Glomerular endothelial cell (primary cell): ENCODE results near the gene DDO. TPM values are rescaled to one million over a fixed set of nuclear protein-coding genes. Genes with fewer than 3 reads are reported as not detected.

Experiments used
- DNase-seq: peaks from one replicate; pipeline ENCODE4 v3.0.0-alpha.2; 2011; ENCODE audit warnings: low read depth, low spot score; ENCODE audit errors: extremely low read depth
- total RNA-seq: library from RNA; depleted of rRNA; stranded (reverse); fragments of >200 nt; gene quantifications from 2 replicates; pipeline ENCODE4 v1.2.3, GENCODE V29; 2015

Gene DDO
- total RNA-seq, 1 donor from 2014 or later = 0.53 TPM

DNA sequence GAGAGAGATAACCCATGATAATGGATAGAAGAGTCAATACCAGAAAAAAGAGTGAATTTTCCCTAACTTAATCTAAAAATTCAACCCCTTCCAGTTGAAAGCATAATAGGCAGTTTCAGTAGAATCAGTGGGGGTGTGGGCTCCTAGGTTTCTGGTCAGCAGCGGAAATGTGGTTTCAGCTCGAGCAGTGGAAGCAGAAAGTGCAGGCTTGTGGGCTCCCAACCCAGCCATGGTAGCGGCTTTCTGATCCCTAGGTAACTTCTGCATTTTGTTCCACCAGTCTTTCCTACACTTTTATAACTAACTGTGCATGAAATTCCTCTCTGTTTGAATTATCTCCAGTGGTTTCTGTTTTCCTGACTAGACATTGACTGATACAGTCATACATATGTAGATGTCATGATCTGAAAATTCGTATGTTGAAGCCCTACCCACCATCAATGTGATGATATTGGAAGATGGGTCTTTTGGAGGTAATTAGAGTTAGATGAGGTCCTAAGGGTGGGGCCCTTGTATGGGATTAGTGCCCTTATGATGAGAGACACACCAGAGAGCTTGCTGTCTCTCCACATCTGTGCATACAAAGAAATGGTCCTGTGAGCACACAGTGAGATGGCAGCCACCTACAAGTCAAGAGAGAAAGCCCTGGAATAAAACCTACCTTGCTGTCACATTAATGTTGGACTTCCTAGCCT lies 6.5 kb upstream of the DDO start:
- no peak for DNase-seq

DNA sequence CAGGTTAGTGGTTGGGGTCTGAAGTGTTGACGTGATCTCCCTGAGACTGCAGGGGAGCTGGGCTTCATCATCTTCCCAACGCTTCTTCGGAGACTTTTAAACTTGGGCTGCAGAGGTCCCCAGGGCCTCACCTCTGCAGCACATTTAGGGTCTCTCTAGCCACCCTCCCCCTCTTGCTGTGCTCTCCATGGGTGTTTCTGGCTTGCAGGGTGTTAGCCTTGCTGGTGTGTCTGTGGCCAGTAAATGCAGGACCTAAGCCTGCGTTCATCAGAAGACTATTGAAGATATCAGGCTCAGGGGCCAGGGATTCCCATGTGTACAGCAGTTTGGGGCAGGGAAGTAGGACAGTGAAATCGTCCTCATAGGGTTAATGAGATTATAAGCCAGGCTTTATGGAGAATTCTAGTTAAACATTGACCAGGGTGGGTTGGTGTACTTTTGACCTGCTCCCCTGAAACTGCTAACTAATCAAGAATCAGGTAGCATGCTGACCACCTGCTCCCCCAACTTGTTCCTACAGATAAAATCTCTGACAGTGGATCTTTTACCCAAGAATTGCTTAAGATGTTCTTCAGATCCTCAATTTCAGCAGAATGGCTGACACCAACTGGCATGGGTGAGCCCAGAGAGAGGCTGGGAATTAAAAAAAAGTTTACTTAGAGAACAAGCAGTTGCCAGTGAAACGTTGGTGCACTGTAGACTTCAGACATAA lies 3.8 kb upstream of the DDO start:
- DNase-seq = no peak

DNA sequence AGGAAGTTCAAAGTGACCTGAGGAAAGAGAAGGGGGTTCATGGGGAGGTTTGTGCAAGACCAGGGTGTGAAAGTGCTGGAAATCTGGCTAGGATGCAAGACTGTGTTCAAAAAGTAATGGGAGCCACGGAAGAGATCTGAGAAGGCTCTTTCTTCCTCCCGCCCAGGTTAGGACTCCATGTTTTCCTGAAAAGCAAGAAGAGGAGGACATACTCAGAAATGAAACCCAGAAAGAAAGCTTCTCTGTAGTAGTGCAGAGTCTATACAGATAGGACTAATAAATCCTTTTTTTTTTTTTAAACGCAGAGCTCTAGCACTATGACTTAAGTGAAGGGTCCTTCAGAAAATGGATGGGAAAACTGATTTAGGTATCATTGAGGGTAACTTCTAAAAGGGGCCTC lies 3.2 kb upstream of the DDO start:
- no peak for DNase-seq

DNA sequence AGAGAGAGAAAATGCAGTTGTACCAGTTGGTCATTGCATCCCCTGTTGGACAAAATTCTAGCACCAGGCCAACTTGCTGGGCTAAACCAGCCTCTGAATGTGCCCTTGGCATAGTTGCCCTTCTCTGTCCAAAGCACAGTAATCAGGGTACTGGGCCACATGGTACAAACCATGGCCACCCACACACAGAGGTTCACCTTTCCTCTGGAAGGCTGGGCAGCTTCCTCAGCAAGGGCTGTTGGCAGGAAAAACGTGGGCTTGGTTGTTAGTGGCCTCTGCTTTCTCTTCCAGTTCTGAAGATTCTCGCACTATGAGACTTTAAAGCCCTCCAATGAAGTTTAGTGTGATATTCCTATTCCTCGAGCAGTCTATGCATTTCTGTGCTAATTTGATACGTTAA lies 706 bp downstream of the DDO start:
- DNase-seq = no peak

DNA sequence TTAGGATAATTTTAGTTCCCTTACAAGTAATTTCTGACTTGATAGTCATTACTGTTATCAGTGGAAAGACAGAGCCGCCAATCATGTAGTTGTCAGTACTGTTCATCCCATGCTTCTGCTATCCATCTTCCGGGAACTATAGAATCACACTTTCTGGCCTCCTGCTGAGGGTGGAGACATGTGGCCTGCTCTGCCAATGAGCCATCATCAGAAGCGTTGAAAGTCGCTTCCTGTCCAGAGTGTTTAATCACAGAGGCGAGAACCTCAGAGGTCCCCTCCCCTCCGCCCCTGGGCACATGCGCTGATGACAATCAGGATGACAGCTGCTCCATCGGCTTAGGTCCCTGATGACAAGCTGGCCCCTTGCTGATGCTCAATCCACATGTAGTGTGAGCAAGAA lies 3.0 kb downstream of the DDO start:
- DNase-seq = no peak

DNA sequence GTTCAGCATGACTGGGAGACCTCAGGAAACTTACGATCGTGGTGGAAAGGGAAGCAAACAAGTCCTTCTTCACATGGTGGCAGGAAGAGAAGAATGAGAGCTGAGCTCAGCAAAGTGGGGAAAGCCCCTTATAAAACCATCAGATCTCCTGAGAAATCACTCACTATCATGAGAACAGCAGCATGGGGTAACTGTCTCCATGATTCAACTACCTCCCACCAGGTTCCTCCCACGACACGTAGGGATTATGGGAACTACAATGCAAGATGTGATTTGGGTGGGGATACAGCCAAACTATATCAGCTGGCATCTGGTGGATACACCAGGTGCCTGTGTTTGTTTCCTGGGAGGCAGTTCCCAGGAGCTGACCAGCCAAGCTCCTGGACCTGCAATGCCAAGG lies 4.9 kb downstream of the DDO start:
- DNase-seq = no peak

DNA sequence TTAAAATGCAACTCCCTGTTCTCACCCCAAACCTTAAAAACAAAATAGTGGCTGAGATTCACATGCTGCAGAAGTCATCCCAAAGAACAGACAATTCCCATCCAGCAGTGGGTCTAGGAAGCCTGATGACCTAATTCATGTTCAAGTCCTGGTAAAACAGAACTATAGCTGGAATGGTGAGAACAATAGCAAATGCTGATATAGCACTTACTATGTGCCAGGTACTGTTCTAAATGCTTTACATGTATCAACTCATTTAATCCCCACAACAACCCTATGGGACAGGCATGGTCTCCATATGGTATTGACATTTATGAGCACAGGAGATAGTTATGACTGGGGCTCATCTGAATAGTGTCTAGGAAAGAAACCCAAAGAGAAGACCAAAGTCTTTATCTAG lies 5.6 kb downstream of the DDO start:
- DNase-seq = no peak

DNA sequence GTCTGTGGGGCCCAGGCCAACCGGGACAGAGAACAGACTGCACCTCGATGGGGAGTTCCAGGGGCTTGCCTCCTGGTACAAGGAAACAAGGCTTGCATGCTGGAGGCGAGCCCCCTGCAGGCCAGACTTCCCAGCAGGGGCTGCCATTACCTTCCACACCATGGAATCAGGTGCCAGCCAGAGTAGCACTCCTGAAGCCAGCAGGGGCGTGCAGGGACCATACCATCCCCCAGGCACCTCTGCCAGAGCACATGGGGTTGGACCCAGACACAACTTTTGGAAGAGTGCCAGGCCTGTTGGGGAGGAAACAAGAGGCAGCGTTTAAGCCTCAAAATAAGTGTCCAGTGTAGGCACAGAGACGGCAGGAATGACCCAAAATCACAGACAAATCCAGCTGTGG lies 6.5 kb downstream of the DDO start:
- no peak for DNase-seq

DNA sequence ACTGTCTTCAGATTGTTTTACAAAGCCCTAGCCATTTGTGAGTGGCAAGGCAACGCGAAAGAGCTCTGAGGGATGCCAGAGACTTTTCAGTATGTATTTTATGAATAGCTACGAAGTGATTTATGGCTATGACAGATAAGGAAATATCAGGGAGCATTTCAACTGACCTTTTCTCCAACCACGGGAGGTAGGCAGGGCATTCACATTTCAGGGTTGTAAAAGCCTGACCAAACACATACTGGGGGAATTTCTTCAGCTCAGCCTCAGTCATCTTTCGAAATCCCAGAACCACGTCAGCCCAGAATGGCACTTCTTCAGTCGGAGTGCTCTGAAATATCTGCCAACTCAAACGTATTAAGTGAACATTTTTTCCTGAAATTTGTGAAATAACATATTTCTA lies 10.8 kb downstream of the DDO start:
- no peak for DNase-seq

DNA sequence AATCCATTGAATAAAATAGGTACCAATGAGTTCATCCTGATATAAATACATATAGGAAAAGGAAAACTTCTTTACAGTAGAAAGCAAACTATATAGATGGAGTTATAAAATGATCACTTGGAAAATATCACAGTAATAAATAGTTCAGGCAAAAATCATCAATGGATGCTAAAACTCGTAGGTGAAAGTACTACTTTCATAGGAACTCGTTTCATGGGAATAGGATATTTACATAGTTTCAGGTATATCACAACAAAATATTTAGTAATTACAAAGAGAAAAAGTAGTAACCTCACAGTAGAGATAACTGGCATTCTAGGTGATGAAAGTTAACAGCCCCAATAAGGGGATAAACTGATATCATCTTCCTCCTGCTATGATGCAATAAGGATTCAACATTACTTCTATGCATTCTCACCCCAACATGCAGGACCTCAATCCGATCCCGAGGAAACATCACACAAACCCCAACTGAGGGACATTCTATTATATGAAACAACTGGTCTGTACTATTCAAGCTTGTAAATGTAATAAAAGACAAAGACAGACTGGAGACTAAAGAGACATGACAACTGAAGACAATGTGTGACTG lies 13.7 kb downstream of the DDO start:
- DNase-seq = no peak

DNA sequence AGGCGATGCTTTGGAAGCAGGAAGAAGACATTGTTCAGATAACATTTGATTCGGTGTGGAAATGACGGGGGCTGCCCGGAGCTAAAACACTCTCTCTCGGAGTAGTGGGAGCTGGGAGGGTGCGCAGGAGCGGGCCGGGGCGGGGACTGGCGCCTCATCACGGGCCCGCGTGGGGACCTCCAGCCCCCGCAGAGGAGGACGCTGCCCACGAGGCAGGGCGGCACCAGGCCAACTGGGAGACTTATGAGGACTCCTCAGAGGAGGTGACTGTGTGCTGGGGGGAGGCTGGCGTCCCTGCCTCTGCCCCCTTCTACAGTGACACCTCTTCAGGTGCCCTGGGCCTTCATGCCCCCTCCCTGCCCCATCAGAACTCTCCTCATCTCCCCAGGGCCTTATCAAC lies 15.2 kb downstream of the DDO start:
- no peak for DNase-seq

DNA sequence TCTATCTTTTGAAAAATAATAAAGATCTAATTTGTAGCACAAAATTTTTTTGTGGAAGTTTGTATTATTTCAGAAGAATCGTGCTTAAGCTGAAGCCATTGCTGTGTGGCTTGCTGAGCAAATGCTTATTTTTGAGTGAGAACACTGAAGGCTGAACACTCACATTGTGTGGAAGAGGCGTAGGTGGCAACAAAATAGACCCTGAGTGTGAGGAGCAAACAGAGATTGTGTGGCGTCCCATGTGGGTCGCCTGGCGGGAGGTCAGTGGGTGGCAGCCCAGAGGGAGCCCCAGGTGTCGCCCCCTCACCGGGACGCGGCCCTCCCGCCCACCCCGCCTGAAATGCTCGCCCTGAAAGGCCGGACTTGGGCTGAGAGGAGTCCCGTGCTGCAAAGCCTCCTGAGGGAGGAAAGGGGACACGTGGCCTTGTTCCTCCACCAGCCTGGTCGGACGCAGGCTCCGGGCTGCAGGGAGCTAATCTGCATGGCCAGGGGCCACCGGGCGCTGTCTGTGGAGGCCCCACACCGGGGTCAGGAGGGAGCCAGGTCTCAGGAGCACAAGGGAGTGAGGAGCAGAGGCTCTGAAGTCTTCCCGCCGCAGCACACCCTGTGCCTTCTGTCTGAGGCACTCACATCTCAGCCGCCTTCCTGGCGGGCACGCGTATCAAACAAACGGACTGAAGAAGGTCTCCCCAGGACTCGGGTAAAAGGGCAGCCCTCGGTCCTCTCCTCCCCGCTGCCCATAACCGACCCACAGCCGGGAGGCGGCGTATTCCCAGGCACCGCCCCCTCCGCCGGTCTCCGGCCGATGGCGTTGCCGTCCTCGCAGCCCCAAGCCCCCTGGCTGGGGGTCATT lies 15.9 kb downstream of the DDO start:
- no peak for DNase-seq

DNA sequence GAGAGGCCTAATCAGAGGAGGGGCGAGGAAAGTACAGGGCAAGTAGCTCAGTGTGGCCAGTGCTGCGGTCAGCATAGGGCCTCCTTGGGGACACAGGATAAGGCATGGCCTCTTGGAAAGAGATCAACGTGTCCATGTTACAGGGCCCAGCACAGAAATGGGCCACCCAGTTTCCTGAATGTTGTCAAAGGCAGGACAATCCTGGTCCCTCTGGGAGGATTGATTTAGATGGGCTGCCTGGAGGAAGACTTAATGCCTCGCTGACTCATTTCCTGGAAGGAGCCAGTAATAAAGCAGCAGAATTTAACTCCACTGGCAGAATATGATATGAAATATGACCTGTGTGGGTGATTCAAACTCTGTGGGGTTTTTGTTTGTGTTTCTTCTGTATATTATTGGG lies 16.6 kb downstream of the DDO start:
- DNase-seq = no peak

DNA sequence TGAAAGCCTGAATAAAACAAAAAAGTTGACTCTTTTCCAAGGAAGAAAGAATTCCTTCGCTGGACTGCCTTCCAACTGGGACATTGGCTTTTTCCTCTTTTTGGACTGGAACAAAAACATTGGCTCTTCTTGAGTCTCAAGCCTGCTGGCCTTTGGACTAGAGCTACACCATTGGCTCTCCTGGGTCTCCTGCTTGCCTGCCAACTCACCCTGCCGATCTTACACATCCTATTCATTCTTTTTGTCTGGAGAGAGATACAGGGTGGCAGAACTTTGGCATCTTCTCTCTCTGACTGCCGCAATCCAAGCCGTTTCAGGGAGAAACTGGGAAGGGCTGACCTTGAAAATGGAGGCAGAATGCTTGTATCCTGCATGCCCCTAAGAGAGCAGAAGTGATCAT lies 20.2 kb downstream of the DDO start:
- no peak for DNase-seq

DNA sequence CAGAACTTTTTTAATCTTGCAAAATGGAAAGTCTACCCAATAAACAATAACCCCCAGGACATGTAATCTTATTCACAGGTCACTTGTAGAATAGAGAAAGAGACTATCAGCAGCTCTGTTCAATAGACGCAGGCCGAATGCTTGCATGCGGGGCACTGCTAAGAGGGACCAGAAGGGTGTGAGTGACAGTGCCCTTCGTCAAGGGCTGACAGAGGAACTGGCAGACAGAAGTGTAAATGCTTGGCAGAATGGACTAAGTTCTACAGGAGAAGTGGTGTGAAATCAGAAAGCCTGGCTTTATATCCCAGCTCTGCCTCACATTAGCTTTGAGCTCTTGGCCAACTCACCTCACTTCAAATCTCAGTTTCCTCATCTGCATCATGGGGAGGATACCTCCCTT lies 21.0 kb downstream of the DDO start:
- no peak for DNase-seq

DNA sequence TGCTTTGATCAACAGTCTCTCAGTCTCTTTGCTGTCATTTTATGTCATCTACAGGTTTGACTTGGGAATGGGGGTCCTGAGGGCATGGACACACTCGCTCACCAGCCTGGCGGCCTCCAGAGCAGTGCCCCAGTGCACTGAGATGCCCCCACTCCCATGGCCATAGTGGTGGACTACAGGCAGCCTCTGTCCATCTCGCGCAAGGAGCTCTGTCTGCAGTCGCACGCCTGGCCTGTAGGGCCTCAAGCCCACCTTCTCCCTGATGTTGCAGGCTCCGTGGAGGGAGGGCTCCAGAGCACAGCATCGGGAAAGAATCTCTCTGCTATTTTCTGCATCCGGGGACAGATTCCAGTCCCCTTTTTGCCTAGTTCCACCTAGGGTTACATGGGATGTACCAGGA lies 22.6 kb downstream of the DDO start:
- no peak for DNase-seq

DNA sequence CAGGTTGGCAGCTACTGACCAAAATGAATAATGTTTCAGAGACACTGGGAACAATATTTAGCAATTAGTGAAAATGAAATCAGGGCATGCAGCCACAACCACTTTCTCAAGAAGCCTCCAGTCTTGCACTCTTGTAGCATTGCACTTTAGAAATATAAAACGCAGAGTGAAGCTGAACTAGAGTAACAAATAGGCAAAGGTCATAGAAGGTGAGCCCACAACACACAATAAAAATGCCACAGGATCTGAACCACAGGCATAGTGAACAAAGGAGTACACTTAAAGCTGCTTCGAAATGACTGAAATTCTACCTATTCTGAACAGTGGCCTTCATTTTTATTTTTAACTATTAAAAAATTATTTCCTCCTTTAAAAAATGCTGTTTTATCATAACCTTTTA lies 25.0 kb downstream of the DDO start:
- DNase-seq = no peak

DNA sequence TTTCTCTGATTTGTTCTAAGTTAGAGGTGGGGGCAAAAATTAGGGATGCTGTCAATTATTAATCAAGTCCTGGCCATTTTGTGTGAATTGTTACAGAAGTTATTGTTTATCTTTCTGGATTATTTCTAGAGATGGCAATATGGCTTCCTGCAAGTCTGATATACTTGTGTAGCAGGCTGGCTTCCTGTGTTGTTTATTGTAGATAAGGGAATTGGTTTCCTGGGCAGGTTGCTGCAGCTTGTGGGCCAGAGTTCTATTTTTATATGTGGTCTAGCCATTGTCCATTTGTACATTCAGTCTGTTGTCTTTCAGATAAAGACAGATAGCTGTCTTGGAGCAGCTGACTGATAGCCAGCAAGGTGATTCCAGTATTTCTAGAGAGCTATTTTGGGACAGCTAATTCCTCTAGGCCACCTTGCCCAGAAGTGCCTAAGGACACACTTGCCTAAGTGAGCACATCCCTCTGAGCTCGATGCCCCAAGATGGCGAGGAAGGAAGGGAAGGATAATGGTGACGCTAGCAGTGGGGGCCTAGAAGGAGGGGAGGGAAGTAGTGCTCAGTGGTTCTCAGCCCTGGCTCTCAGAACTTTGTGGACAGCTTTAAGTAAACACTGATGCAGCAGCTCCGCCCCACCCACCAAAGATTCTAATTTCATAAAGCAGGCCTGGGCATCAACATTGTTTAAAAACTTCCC lies 25.5 kb downstream of the DDO start:
- peak; percentile 50 for DNase-seq

DNA sequence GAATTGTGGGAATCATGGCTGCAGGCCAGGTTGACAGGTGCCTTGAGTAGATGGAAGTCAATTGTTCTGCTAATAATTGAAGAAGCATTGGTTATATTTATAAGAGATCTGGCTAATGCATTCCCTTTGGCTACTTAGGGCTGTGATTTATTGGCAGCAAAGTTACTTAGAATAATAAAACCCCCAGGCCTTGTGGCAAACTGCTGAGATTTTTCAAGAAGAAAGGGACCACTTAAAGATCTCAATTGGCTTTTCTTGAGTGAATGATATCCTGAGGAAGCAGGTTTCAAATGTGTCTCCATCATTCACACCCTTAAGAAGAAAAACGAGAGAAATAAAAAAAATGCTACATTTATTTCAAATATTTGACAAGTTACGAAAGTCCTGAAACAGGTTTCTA lies 27.4 kb downstream of the DDO start:
- DNase-seq = no peak

DNA sequence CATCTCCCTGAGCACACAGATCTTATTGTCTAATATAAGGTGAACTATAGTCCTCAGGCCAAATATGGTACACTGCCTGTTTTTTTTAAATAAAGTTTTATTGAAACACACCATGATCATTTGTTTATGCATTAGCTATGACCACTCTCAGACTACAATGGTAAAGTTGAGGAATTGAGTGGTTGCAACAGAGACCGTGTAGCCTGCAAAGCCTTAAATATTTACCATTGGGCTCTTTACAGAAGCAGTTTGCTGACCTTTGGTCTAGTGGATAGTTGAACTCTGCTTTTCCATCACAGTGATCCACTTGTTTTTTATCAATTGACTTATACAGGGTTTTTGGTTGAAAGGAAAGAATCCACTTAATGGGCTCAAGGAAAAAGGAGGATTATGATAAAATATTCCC lies 29.9 kb downstream of the DDO start:
- no peak for DNase-seq

DNA sequence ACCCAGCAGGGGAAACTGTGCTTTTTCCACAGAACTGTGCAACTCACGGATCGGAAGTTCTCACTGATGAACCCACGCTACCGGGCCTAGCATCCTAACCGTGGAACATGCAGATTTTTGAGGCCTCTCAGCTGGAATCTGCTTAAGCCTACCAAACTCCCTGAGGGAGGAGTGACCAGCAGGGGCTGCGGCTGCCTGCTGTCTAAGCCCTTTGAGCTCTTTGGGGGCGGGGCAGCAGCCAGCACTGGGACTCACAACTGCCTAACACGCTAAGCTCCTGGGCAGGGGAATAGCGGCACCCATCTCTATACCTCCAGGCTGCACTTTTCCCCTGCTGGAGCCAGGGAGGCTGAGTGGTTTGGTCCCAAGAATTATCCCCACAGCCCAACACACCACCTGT lies 36.8 kb downstream of the DDO start:
- DNase-seq = no peak
